Endothelial cell (in vitro differentiated cells): ENCODE results near the gene COL4A5. TPM values are rescaled to one million over a fixed set of nuclear protein-coding genes. Genes with fewer than 3 reads are reported as not detected.

ENCODE experiments used
- DNase-seq: peaks from one replicate; pipeline ENCODE4 v3.0.0; 2021; ENCODE audit warnings: low spot score
- H3K27ac Mint-ChIP-seq: one replicate; pipeline ENCODE4 v1.8.0; 2021; ENCODE audit warnings: mixed read lengths, inconsistent platforms; ENCODE audit not compliant: unreplicated experiment
- H3K27me3 Mint-ChIP-seq: one replicate; pipeline ENCODE4 v1.8.0; 2021; ENCODE audit warnings: mild to moderate bottlenecking, moderate library complexity, mixed read lengths, inconsistent platforms; ENCODE audit not compliant: unreplicated experiment
- H3K36me3 Mint-ChIP-seq: one replicate; pipeline ENCODE4 v1.8.0; 2021; ENCODE audit warnings: mild to moderate bottlenecking, low read depth, mixed read lengths, inconsistent platforms; ENCODE audit not compliant: unreplicated experiment
- H3K4me1 Mint-ChIP-seq: one replicate; pipeline ENCODE4 v1.8.0; 2021; ENCODE audit warnings: mild to moderate bottlenecking, mixed read lengths, inconsistent platforms; ENCODE audit not compliant: unreplicated experiment
- H3K4me3 Mint-ChIP-seq: one replicate; pipeline ENCODE4 v1.8.0; 2021; ENCODE audit warnings: mild to moderate bottlenecking, mixed read lengths, inconsistent platforms; ENCODE audit not compliant: unreplicated experiment
- H3K9me3 Mint-ChIP-seq: one replicate; pipeline ENCODE4 v1.8.0; 2021; ENCODE audit warnings: mixed read lengths, inconsistent platforms; ENCODE audit not compliant: unreplicated experiment
- total RNA-seq: library from RNA; stranded (reverse); fragmentation: NEBNext Ultra II Directional; extraction: Animal tissue kit (Norgen Biotek cat#: 25700); gene quantifications from one replicate; pipeline ENCODE4 v1.2.1, GENCODE V29; 2021; ENCODE audit not compliant: unreplicated experiment
- TF ChIP-seq, protein P1 (sequence below): fragments of 200-600 bp; sonication (generic); IDR thresholded peaks from one replicate; pipeline ENCODE4 v1.5.0; 2021; ENCODE audit warnings: antibody characterized with exemption; ENCODE audit not compliant: unreplicated experiment

The COL4A5 gene
- total RNA-seq, 1 donor from 2014 or later, result 54.6 TPM

DNA sequence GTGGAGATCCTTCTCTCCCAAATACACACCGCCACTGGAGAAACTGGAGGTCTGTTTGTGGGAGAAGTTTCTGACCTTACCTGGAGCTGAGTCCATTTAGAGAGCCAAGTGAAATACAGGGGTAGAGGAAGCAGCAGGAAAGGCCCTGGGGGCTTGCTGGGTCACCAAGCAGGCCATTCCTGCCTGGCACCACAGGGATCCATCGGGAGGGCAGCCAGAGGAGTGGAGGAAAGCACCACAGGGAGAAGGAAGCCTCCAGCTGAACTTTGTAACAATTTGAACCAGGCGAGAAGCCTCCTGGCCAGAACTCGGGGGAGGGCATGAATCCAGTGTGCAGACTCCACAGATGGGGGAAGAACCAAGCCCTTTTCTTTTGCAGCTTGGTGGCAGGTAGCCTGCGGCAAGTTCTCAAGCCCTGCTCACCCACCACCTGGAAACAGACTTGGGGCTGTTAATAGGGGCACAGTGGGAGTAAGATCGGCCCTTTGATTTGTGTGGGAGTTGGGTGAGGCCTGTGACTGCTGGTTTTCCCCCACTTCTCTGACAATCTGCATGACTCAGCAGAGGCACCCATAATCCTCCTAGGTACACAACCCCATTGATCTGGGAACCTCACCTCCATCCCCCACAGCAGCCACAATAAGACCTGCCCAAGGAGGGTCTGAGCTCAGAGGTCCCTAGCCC lies 202.1 kb downstream of the COL4A5 start:
- DNase-seq, result no peak
- H3K4me3 Mint-ChIP-seq, result peak overlapping the region; percentile 25
- TF ChIP-seq, protein P1, sequence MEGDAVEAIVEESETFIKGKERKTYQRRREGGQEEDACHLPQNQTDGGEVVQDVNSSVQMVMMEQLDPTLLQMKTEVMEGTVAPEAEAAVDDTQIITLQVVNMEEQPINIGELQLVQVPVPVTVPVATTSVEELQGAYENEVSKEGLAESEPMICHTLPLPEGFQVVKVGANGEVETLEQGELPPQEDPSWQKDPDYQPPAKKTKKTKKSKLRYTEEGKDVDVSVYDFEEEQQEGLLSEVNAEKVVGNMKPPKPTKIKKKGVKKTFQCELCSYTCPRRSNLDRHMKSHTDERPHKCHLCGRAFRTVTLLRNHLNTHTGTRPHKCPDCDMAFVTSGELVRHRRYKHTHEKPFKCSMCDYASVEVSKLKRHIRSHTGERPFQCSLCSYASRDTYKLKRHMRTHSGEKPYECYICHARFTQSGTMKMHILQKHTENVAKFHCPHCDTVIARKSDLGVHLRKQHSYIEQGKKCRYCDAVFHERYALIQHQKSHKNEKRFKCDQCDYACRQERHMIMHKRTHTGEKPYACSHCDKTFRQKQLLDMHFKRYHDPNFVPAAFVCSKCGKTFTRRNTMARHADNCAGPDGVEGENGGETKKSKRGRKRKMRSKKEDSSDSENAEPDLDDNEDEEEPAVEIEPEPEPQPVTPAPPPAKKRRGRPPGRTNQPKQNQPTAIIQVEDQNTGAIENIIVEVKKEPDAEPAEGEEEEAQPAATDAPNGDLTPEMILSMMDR, result no peak
- peaks cover 15% of the 10 kb centered on the region for H3K36me3 Mint-ChIP-seq
- H3K27ac Mint-ChIP-seq, result no peak overlapping the region
- no peaks in the 10 kb centered on the region for H3K9me3 Mint-ChIP-seq
- H3K4me1 Mint-ChIP-seq, result no peaks in the 10 kb centered on the region
- H3K27me3 Mint-ChIP-seq, result peaks cover 2% of the 10 kb centered on the region

DNA sequence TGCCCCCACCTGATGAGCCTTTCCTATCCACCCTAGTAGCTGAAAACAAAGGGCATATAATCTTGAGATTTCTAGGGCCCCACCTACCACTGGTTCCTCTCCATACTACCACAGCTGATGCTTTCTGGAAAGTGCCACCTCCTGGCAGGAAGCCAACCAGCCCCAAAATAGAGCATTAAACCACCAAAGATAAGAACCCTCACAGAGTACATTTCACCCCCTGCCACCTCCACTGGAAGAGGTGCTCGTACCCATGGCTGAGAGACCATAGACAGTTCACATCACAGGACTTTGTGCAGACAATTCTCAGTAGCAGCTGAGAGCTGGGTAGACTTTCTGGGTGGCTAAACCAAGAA lies 202.6 kb downstream of the COL4A5 start:
- Mint-ChIP-seq H3K27ac (no peak overlapping the region), H3K9me3 (no peaks in the 10 kb centered on the region), H3K27me3 (peaks cover 2% of the 10 kb centered on the region), H3K36me3 (peaks cover 14% of the 10 kb centered on the region), H3K4me1 (no peaks in the 10 kb centered on the region), H3K4me3 (no peak overlapping the region)
- no peak for DNase-seq
- TF ChIP-seq, protein P1, result no peak

DNA sequence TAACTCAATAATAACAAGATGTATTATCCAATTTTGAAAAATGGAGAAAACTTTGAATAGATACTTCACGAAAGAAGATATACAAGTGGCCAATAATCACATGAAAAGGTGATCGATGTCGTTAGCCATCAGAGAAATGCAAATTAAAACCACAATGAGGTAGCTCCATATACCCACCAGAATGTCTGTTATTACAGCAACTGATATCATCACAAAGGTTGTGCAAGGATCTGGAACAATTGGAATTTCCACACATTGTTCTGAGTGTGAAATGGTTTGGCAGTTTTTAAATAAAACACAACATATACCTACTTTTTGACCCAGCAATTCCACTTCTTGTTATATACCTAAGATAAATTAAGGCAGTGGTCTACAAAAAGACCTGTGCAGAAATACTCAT lies 225.1 kb downstream of the COL4A5 start:
- DNase-seq, result no peak
- Mint-ChIP-seq H3K36me3 (peaks cover 5% of the 10 kb centered on the region), H3K4me3 (no peak overlapping the region), H3K9me3 (no peaks in the 10 kb centered on the region), H3K27ac (no peak overlapping the region), H3K4me1 (peaks cover 2% of the 10 kb centered on the region), H3K27me3 (no peaks in the 10 kb centered on the region)
- TF ChIP-seq, protein P1, result no peak

DNA sequence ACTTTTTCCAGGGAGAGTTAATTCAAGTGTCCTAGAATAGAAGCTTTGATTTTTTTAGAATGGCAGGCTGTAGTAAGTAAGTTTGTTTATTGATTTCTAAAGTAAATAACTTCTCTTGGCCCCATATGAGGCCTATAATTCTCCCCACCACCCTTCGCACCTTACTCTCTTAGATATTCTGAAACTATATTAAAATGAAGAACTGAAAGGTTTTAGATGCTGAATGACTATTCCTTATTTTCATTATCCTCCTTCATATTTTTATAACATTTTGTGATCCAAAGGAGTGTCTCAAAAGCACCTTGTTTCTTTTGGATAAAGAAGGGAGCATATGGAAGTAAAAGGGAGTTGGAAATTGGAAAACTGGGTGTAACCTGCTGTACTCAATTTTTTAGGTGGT lies 226.5 kb downstream of the COL4A5 start:
- Mint-ChIP-seq H3K27ac (no peak overlapping the region), H3K36me3 (peaks cover 5% of the 10 kb centered on the region), H3K4me3 (no peak overlapping the region), H3K27me3 (no peaks in the 10 kb centered on the region), H3K9me3 (no peaks in the 10 kb centered on the region), H3K4me1 (no peaks in the 10 kb centered on the region)
- TF ChIP-seq, protein P1, result no peak
- DNase-seq, result no peak

DNA sequence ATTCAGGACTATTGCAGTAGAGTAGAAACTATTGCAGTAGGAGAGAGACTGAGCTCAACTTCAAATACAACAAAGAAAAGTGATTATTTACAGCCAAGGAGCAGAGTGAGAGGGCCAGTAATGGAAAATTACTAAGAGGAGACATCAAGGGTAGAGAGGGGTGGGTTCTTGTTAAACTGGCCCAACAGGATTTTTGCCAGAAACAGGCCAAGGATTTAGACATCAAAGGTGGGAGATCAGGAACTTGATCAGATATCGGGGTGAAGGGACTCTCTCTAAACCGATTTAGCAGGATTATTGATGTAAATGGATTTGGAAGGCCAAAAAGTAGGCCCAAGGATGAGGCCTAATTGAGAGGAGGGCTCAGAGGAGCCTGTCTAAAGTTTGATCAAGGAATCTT lies 231.9 kb downstream of the COL4A5 start:
- H3K4me1 Mint-ChIP-seq, result no peaks in the 10 kb centered on the region
- TF ChIP-seq, protein P1, result no peak
- H3K36me3 Mint-ChIP-seq, result no peaks in the 10 kb centered on the region
- no peak overlapping the region for H3K4me3 Mint-ChIP-seq
- no peaks in the 10 kb centered on the region for H3K9me3 Mint-ChIP-seq
- no peak overlapping the region for H3K27ac Mint-ChIP-seq
- peaks cover 2% of the 10 kb centered on the region for H3K27me3 Mint-ChIP-seq
- no peak for DNase-seq
